NCI-H524 treated with DMSO at 0.1 percent for 48 hours (cell line): ENCODE data around the gene MOB1B.

ENCODE experiments used
- DNase-seq: peaks from one replicate; lab custom pipeline; 2025; lab: John Stamatoyannopoulos, UW

MOB1B gene

DNA sequence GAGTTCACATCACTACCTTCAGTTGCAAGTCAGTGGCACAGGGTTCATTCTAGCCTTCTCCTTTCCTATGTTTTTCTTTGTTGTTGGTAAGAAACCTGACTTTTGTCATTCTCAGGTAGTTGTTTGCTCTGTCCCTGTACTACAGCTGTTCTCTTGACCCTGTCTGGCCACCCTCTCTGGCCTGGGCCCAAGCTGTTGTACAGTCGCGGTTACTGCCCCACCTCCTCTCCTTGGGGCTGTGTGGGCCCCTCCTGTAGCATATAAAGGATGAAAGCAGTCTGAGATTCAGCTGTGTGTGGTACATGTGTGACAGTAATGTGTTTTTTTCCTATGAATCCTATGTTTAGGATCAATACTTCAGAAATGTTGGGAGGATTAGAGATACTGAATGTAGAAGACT is 12.5 kb downstream of the MOB1B start:
- no peak for DNase-seq

DNA sequence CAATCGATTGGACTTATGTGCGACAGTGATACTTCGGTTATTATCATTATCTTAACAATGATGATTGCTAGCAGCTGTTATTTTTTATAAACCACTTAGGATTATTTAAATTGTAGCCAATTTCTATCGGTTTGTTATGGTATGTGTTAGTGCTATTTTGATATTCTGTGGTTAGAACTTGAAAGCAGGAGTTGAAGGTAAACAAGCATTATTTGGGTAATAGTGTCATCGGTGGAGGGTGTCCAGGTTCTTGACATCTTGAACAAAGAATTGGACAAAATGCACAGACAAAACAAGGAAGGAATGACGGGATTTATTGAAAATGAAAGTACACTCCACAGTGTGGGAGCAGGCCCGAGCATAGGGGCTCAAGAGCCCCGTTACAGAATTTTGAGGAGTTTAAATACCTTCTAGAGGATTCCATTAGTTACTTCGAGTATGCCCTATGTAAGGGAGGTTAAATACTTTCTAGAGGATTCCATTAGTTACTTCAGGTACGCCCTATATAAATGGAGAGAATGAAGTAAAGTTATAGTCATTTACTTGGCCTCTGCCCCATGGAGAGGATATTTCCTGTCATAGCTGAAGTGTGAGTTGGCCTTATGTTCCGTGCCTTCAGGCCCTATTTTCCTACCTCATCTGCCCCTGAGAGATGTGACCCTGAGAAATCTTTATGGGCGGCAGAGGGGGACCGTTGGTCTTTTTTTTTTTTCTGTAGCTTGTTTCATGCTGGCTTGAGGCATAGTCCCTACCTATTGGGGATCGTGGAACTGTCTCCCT is 13.1 kb downstream of the MOB1B start:
- DNase-seq: no peak

DNA sequence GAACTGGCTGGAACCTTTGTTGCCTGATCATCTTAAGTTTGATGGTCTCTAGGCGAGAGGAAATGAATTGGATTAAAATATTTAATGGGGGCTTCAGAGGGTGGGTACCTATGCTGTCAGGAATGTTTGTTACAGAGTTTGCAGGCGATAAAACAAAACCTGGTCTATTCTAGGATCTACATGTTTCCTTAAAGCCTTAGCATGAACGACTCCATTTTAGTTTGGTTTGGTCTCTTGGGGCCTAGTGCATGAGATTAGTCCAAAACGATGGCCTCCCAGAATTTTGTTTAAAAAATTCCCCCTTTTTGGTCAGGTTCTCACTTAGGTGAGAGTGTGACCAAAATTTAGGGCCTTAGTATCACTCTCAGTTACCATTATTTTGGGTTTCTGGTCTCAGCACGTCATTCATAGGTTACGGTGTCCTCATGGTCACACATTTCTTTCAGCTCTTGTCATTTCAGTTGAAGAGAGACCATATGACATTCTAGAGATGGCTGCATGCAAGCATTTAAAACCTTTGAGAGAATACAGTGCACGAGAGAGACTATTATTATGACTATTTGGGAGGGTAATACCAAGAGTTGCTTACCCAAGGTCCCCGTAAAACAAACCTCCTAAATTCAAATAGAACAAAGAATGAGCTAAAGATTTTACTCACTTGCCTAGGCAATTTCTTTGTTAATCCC is 13.8 kb downstream of the MOB1B start:
- DNase-seq: no peak

DNA sequence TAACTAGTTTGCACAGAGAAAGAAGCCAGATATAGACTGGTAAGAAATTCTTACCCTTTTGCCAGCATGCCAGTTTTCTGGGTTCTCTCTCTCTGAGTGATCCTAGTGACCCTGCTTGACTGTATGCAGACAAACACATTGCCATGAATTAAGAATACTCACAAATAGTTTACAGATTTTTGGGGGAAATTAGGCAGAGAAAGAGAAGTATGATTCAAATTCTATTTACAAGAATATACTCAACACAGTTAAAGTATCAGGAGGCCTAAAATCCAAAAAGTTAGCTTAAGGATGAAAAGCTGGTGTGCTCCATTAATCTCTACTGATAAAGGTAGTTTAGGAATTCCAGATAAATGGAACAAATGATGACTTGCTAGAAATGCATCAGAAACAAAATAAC is 18.4 kb downstream of the MOB1B start:
- no peak for DNase-seq

- DNase-seq: no peak
Observed at GRCh38 chr4:70925418-70925817, 23.2 kb downstream of the MOB1B start.

DNA sequence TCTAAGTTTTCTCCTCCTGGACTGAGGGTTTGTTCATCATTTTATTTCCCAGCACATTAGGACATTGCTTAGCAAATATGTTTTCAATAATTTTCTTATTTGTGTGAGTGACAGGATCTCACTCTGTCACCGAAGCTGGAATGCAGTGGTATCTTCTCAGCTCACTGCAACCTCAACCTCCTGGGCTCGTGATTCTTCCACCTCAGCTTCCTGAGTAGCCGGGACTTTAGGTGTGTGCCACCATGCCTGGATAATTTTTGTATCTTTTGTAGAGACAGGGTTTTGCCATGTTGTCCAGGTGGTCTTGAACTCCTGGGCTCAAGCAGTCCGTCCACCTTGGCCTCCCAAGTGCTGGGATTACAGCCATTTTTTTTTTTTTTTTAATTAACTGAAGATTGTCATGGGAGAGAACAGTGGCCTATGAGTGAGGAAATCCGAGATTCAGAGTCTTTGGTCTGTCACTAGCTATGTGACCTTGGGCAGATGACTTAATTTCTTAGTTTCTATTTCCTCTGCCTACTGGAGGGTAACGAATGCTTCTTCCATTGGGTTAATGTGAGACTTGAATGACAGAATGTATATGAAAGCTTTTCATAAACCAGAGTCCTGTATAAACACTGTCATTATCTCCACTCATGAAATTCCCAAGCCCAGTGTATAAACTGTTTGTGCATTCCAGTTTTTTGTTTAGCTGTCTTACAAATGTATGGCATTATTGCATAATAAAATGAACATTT is 23.9 kb downstream of the MOB1B start:
- DNase-seq: no peak

- DNase-seq: no peak
Observed at GRCh38 chr4:70927502-70928137, 25.5 kb downstream of the MOB1B start.

GRCh38 chr4:70930530-70931256 is 28.5 kb downstream of the MOB1B start:
- DNase-seq: no peak

DNA sequence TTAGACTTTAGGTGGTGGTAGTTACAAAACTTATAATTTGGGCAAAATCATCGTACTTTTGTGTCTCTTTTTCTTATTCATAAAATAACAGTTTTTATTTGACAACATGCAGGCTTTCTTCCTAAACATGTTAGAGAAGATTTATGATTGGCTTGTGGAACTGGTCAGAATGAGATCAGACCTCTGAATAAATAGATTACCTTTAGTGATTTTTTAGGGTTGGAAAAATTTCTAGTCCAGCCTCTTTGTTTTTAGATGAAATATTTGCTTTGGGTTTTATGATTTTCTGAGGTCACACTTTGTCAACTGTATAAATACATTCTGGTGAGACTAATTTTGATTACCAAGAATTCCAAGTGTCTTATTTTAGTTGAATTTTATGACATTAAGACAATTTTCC is 29.2 kb downstream of the MOB1B start:
- no peak for DNase-seq

- no peak for DNase-seq
Observed at GRCh38 chr4:70932984-70933383, 30.8 kb downstream of the MOB1B start.

- DNase-seq: no peak
Observed at GRCh38 chr4:70935038-70935695, 33.0 kb downstream of the MOB1B start.

DNA sequence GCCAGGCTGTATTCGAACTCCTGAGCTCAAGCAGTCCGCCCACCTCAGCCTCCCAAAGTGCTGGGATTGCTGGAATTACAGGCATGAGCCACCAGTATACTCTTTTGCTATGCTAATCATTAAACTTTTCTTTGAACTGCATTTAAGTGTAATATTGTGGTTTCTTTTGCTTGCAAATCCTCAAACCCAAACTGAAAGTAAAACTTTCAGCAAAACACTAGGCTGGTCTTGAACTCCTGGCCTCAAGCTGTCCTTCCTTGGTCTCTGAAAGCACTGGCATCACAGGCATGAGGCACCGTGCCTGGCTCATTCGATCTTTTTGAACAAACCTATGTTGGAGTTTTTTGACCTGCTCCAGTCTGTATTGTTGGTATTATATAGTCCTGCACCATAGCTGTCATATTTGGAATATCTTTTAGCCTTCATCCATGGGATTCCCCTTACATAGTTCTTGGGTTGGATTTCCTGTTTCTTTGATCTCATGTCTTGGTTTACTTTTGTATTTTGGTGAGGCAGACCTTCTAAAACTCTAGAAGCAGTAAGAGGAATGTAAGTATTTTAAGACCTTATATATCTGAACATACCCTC is 34.1 kb downstream of the MOB1B start:
- no peak for DNase-seq

- no peak for DNase-seq
Observed at GRCh38 chr4:70938086-70938485, 35.9 kb downstream of the MOB1B start.

GRCh38 chr4:70940134-70940533 is 38.0 kb downstream of the MOB1B start:
- no peak for DNase-seq

GRCh38 chr4:70943114-70943513 is 40.9 kb downstream of the MOB1B start:
- DNase-seq: no peak

DNA sequence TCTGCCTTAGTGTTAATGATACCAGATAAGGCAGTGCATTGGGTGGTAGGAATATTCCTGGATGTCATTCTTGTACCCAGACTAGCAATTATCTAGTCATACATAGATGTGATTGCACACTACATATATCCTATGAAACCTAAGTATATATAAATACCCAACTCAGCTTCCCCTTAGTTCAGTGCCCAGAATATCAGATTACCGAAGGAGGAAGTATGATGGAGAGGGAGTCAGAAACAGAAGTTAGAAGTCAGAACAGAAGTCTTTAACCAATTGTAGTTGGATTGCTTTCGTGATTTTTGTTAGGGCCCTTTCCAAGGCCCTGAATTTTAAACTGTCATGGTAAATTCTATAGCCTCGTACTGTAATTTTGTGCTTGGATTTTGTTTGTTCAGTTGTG is 42.9 kb downstream of the MOB1B start:
- DNase-seq: no peak

DNA sequence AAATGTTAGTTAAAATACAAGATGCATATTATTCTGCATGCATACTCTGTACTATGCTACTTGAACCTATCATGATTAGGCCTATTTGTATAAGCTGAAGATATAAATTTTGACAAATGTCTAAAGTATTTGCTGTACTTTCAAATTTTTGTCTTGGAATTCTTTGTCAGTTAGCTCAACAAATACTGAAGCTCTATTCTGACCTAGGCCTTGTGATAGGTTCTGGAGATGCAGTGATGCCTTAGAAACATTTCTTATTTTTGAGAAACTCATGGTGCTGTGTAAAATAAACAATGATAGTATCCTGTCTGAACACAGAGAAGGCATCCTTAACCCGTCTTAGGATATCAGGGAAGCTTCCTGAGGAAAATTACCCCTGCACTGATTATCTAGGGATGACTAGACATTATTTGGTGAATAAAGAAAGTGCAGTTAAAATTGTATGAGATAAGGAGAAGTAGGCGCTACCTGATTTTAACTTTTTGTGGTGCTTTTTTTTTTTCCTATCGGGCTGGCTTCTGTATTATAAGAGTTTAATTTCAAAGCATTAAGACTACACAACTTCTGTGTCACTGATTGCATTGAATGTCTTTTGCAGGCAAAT is 43.4 kb downstream of the MOB1B start:
- DNase-seq: no peak

DNA sequence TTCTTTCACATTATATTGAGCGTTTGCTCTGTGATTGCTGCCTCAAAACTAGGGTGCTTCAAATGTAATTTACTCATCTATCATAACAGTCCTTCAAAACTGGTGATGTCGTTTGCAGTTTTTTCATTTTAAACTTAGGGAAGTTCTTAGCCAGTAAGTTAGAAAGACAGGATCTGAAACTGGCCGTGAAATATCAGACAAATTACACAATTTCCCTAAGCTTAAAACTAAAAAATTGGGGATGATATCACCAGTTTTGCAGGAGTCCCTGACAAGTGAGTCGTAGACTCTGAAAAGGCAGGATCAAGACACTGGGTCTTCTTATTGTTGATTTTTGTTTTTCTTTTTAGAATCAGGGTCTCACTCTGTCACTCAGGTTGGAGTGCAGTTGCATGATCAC is 44.8 kb downstream of the MOB1B start:
- no peak for DNase-seq

DNA sequence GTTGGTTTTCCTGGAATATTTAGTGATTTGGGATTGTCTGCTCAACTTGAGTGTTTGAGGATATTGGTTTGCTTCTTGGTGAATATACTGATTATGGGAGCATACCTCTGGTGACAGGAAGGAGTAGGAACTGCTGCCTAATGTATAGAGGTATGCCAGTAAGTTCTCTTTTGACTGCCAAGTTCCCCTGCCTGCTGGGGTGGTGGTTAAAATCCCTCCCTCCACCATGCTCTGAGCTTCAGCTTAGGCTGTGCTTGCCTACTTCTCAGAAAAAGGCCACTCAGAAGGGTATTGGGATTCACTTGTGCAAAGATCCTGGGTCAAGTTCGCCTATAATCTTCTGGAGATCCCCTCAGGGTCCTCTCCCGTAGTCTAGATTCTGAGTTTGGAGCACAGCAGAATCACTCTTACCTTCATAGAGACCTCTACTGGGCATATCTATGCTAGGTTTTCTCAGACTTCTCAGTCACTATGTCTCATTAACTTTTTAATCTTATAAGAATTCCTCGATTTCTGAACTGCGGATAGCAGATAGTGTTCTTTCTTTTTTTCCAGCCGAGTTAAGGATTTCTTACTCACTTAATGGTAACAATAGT is 46.6 kb downstream of the MOB1B start:
- DNase-seq: no peak

DNA sequence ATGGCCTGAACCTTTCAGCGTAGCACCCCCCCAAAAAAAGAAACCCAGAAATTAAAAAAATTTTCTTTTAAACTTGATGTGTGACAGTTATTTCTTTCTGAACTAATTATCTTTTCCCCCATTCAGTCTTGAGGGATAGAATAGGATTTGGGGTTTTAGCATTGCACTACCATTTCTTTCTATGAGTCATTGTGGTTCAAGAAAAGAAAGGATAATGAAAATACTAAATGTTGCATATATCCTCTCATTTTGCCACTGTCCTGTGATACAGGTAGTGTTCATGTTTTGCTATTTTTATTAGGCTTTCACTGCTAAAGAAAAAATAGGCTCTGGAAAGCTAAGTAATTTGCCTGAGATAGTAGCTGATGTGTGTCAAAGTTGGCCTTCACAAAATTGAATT is 51.9 kb downstream of the MOB1B start:
- DNase-seq: no peak
